ENCODE measurements around the gene TMBIM1. TPM values are rescaled to one million over a fixed set of nuclear protein-coding genes. Genes with fewer than 3 reads are reported as not detected.

The TMBIM1 gene
- polyA plus RNA-seq, 1 experiment = 206 TPM

GRCh38 chr2:218267259-218267658 is 25.0 kb downstream of the TMBIM1 start:
- POLR2A ChIA-PET = no interaction called here
- no peak for DNase-seq (ENCODE audit: low read depth)
- no peak for TF ChIP-seq CTCF (IDR thresholded peaks at IDR 0.05; ENCODE audit: insufficient read depth, low read depth, low read length)

GRCh38 chr2:218266316-218266979 is 25.9 kb downstream of the TMBIM1 start:
- DNase-seq (ENCODE audit: low read depth) = no peak
- POLR2A ChIA-PET = no interaction called here
- TF ChIP-seq CTCF (IDR thresholded peaks at IDR 0.05; ENCODE audit: insufficient read depth, low read depth, low read length) = no peak
- no peak overlapping the region for H3K4me3 ChIP-seq (ENCODE audit: low read depth, low read length)
- H3K36me3 ChIP-seq (ENCODE audit: control insufficient read depth, insufficient read depth, low read length) = peaks cover 33% of the 10 kb centered on the region
- CTCF ChIA-PET = interaction anchor here (0.8 to 1.0 kb wide), 2 partner anchors 9 to 544 kb away, joined by 3 read pairs; no protein-coding TSS in a partner anchor
- no peaks in the 10 kb centered on the region for H3K27me3 ChIP-seq (ENCODE audit: control insufficient read depth, insufficient read depth, low read length)

More at GRCh38 chr2:218267259-218267658, 25.0 kb downstream of the TMBIM1 start:
- Histone ChIP-seq H3K4me3 (ENCODE audit: low read depth, low read length) (no peak overlapping the region), H3K36me3 (ENCODE audit: control insufficient read depth, insufficient read depth, low read length) (peaks cover 33% of the 10 kb centered on the region), H3K27me3 (ENCODE audit: control insufficient read depth, insufficient read depth, low read length) (no peaks in the 10 kb centered on the region)
- CTCF ChIA-PET = interaction anchor here (1.0 to 1.6 kb wide), 2 partner anchors 8 to 543 kb away, joined by 3 read pairs; no protein-coding TSS in a partner anchor

GRCh38 chr2:218265626-218266025 is 26.7 kb downstream of the TMBIM1 start:
- Histone ChIP-seq H3K36me3 (ENCODE audit: control insufficient read depth, insufficient read depth, low read length) (peaks cover 33% of the 10 kb centered on the region), H3K4me3 (ENCODE audit: low read depth, low read length) (no peak overlapping the region), H3K27me3 (ENCODE audit: control insufficient read depth, insufficient read depth, low read length) (no peaks in the 10 kb centered on the region)
- no peak for TF ChIP-seq CTCF (IDR thresholded peaks at IDR 0.05; ENCODE audit: insufficient read depth, low read depth, low read length)
- ChIA-PET CTCF (no interaction called here), POLR2A (no interaction called here)
- no peak for DNase-seq (ENCODE audit: low read depth)

GRCh38 chr2:218264773-218265561 is 27.3 kb downstream of the TMBIM1 start:
- no peak for DNase-seq (ENCODE audit: low read depth)
- no peaks in the 10 kb centered on the region for H3K27me3 ChIP-seq (ENCODE audit: control insufficient read depth, insufficient read depth, low read length)
- CTCF ChIA-PET = no interaction called here
- POLR2A ChIA-PET = no interaction called here
- H3K36me3 ChIP-seq (ENCODE audit: control insufficient read depth, insufficient read depth, low read length) = peaks cover 33% of the 10 kb centered on the region
- no peak overlapping the region for H3K4me3 ChIP-seq (ENCODE audit: low read depth, low read length)
- no peak for TF ChIP-seq CTCF (IDR thresholded peaks at IDR 0.05; ENCODE audit: insufficient read depth, low read depth, low read length)

- 0 out of 2 replicates have a peak, but pooled peaks have one; percentile 9 for TF ChIP-seq CTCF (IDR thresholded peaks at IDR 0.05; ENCODE audit: insufficient read depth, low read depth, low read length)
- H3K36me3 ChIP-seq (ENCODE audit: control insufficient read depth, insufficient read depth, low read length) = peaks cover 33% of the 10 kb centered on the region
- ChIA-PET POLR2A (no interaction called here), CTCF (no interaction called here)
- no peaks in the 10 kb centered on the region for H3K27me3 ChIP-seq (ENCODE audit: control insufficient read depth, insufficient read depth, low read length)
- H3K4me3 ChIP-seq (ENCODE audit: low read depth, low read length) = no peak overlapping the region
- DNase-seq (ENCODE audit: low read depth) = no peak
Measured at GRCh38 chr2:218263817-218264641, 28.3 kb downstream of the TMBIM1 start.
